H1 (cell line): ENCODE data around the gene ST6GALNAC4. TPM values are rescaled to one million over a fixed set of nuclear protein-coding genes. Genes with fewer than 3 reads are reported as not detected.
A peak's percentile ranks its signal among the peaks of the same experiment; 100 is the strongest.

Experiments used
- CTCF ChIA-PET: fragments of 300-600 bp; sonication (Branson Sonifier 250); formaldehyde crosslinking; loops from one replicate; lab custom pipeline; 2021; ENCODE audit not compliant: partially characterized antibody; lab: Charles Lee
- POLR2A ChIA-PET: fragments of 300-600 bp; sonication (Branson Sonifier 250); formaldehyde crosslinking; loops from one replicate; lab custom pipeline; 2021; ENCODE audit warnings: inconsistent platforms; ENCODE audit not compliant: partially characterized antibody; lab: Charles Lee
- DNase-seq, 2 experiments: peaks; one replicate each; pipeline versions ENCODE4 v3.0.0 to v3.0.0-alpha.2; 2010 to 2022; ENCODE audit warnings: low spot score in 2 of 2, low read depth in 1 of 2, mixed read lengths in 1 of 2
- FAIRE-seq: peaks from 2 replicates; lab custom pipeline; 2011; peaks lifted over from hg19 to GRCh38; lab: Jason Lieb, UNC
- H2AFZ ChIP-seq: 2 replicates; pipeline ENCODE4 v1.8.1; 2012; ENCODE audit warnings: low read length, inconsistent platforms
- H2AK5ac ChIP-seq: 2 replicates; pipeline ENCODE4 v1.6.1; 2013; ENCODE audit warnings: low read depth, low read length
- H2BK120ac ChIP-seq: replicated peaks from 2 replicates; pipeline ENCODE3; 2013; ENCODE audit warnings: low read depth, low read length, inconsistent platforms
- H2BK12ac ChIP-seq: 2 replicates; pipeline ENCODE4 v1.6.1; 2013; ENCODE audit warnings: low read depth, low read length
- H2BK15ac ChIP-seq: 2 replicates; pipeline ENCODE4 v1.6.1; 2013; ENCODE audit warnings: low read length
- H2BK20ac ChIP-seq: 2 replicates; pipeline ENCODE4 v1.6.1; 2013; ENCODE audit warnings: low read length
- H2BK5ac ChIP-seq: 2 replicates; pipeline ENCODE4 v1.6.1; 2013; ENCODE audit warnings: low read depth, low read length
- H3K14ac ChIP-seq: 2 replicates; pipeline ENCODE4 v1.6.1; 2013; ENCODE audit warnings: inconsistent platforms; ENCODE audit not compliant: insufficient read length
- H3K18ac ChIP-seq: 2 replicates; pipeline ENCODE4 v1.6.1; 2013; ENCODE audit warnings: low read length; ENCODE audit errors: extremely low read depth
- H3K23ac ChIP-seq: 2 replicates; pipeline ENCODE4 v1.6.1; 2013; ENCODE audit warnings: inconsistent platforms; ENCODE audit not compliant: insufficient read length
- H3K23me2 ChIP-seq: 2 replicates; pipeline ENCODE4 v1.6.1; 2013; ENCODE audit warnings: low read depth, low read length
- H3K27ac ChIP-seq: 2 replicates; pipeline ENCODE4 v1.6.1; 2011; ENCODE audit warnings: low read depth, low read length, inconsistent platforms
- H3K27me3 ChIP-seq, 4 experiments: replicated peaks in 1 of 4; 1 replicate in 1 of 4; 2 replicates in 3 of 4; pipeline versions ENCODE4 v1.6.1 to v1.8.1; 2011 to 2013; ENCODE audit warnings: low read length in 3 of 4, mild to moderate bottlenecking in 3 of 4, inconsistent platforms in 2 of 4, mixed read lengths in 2 of 4, moderate library complexity in 1 of 4; ENCODE audit not compliant: control insufficient read depth in 3 of 4, insufficient read depth in 3 of 4; ENCODE audit errors: extremely low read depth in 1 of 4
- H3K36me3 ChIP-seq, 4 experiments: 2 replicates each; pipeline versions ENCODE4 v1.6.1 to v1.8.1; 2011 to 2013; ENCODE audit warnings: mild to moderate bottlenecking in 4 of 4, low read length in 3 of 4, moderate library complexity in 2 of 4, control low read depth in 1 of 4, inconsistent platforms in 1 of 4; ENCODE audit not compliant: insufficient read depth in 4 of 4, control insufficient read depth in 2 of 4
- H3K4ac ChIP-seq: replicated peaks from 2 replicates; pipeline ENCODE3; 2013; ENCODE audit warnings: low read length, low read depth, mixed read lengths, inconsistent platforms; ENCODE audit not compliant: insufficient read length
- H3K4me1 ChIP-seq, 4 experiments: replicated peaks in 1 of 4; 1 replicate in 1 of 4; 2 replicates in 3 of 4; pipeline versions ENCODE4 v1.6.1 to v1.8.1; 2011 to 2013; ENCODE audit warnings: low read length in 3 of 4, inconsistent platforms in 2 of 4, mixed read lengths in 1 of 4; ENCODE audit not compliant: insufficient read depth in 4 of 4, control insufficient read depth in 3 of 4
- H3K4me2 ChIP-seq, 2 experiments: 2 replicates each; pipeline versions ENCODE4 v1.6.1 to v1.8.1; 2011 to 2013; ENCODE audit warnings: low read depth in 2 of 2, low read length in 2 of 2, control low read depth in 1 of 2, inconsistent platforms in 1 of 2, mild to moderate bottlenecking in 1 of 2; ENCODE audit not compliant: insufficient read depth in 1 of 2
- H3K4me3 ChIP-seq, 4 experiments: fragments of 200-600, 300-600 bp in 1 of 4; sonication (generic), shearing (Covaris generic), sonication (Bioruptor Twin) in 1 of 4; 2 replicates each; pipeline versions ENCODE4 v1.5.1 to v1.8.1; 2011 to 2016; ENCODE audit warnings: low read length in 4 of 4, low read depth in 3 of 4, control low read depth in 2 of 4, inconsistent platforms in 2 of 4, mild to moderate bottlenecking in 2 of 4, mixed read lengths in 1 of 4, moderate library complexity in 1 of 4; ENCODE audit not compliant: insufficient read depth in 2 of 4; ENCODE audit errors: extremely low read depth in 1 of 4
- H3K56ac ChIP-seq: replicated peaks from 2 replicates; pipeline ENCODE3; 2013; ENCODE audit warnings: low read depth, mild to moderate bottlenecking, mixed read lengths, low read length, inconsistent platforms; ENCODE audit not compliant: insufficient read length
- H3K79me1 ChIP-seq: 2 replicates; pipeline ENCODE4 v1.6.1; 2013; ENCODE audit warnings: low read depth, low read length, control low read depth
- H3K79me2 ChIP-seq, 2 experiments: 2 replicates each; pipeline versions ENCODE4 v1.6.1 to v1.8.1; 2012 to 2013; ENCODE audit warnings: low read length in 2 of 2, mild to moderate bottlenecking in 2 of 2, inconsistent platforms in 1 of 2; ENCODE audit not compliant: insufficient read depth in 2 of 2, control insufficient read depth in 1 of 2
- H3K9ac ChIP-seq, 4 experiments: replicated peaks in 1 of 4; 1 replicate in 1 of 4; 2 replicates in 3 of 4; pipeline versions ENCODE4 v1.6.1 to v1.8.1; 2011 to 2013; ENCODE audit warnings: low read depth in 3 of 4, low read length in 3 of 4, control low read depth in 2 of 4, mild to moderate bottlenecking in 2 of 4, moderate library complexity in 2 of 4, inconsistent platforms in 1 of 4; ENCODE audit errors: extremely low read depth in 1 of 4
- H3K9me3 ChIP-seq, 2 experiments: 2 replicates each; pipeline versions ENCODE4 v1.6.1 to v1.8.1; 2012 to 2013; ENCODE audit warnings: mild to moderate bottlenecking in 2 of 2, moderate library complexity in 2 of 2, control low read depth in 1 of 2, inconsistent platforms in 1 of 2, low read depth in 1 of 2, low read length in 1 of 2, mixed read lengths in 1 of 2; ENCODE audit not compliant: insufficient read depth in 2 of 2
- H4K20me1 ChIP-seq, 2 experiments: replicated peaks in 1 of 2; 2 replicates each; pipeline versions ENCODE3 to v1.8.1; 2011 to 2013; ENCODE audit warnings: inconsistent platforms in 2 of 2, low read length in 2 of 2, mild to moderate bottlenecking in 1 of 2; ENCODE audit not compliant: insufficient read depth in 2 of 2, control insufficient read depth in 1 of 2
- H4K5ac ChIP-seq: 2 replicates; pipeline ENCODE4 v1.6.1; 2013; ENCODE audit warnings: low read length, low read depth, mixed read lengths, inconsistent platforms; ENCODE audit not compliant: insufficient read length
- H4K8ac ChIP-seq: 2 replicates; pipeline ENCODE4 v1.8.0; 2013; ENCODE audit warnings: mild to moderate bottlenecking, moderate library complexity, low read length, inconsistent platforms; ENCODE audit not compliant: insufficient read depth; ENCODE audit errors: extremely low read depth
- H4K91ac ChIP-seq: replicated peaks from 2 replicates; pipeline ENCODE3; 2013; ENCODE audit warnings: low read length, mixed read lengths, inconsistent platforms; ENCODE audit not compliant: insufficient read length
- BCL11A ChIP-seq, 2 experiments: IDR thresholded peaks; one replicate each; pipeline ENCODE4 v1.6.1; 2011; ENCODE audit warnings: low read depth in 2 of 2, low read length in 2 of 2, mild to moderate bottlenecking in 2 of 2
- JUND ChIP-seq: IDR thresholded peaks from 2 replicates; pipeline ENCODE4 v1.6.1; 2011; ENCODE audit warnings: mild to moderate bottlenecking, improper control_type of control experiment, low read length
- POLR2A ChIP-seq, 2 experiments: IDR thresholded peaks; 1 replicate in 1 of 2; 2 replicates in 1 of 2; pipeline ENCODE4 v1.6.1; 2011; ENCODE audit warnings: low read depth in 2 of 2, low read length in 2 of 2, mild to moderate bottlenecking in 2 of 2; ENCODE audit errors: control extremely low read depth in 1 of 2
- POLR2AphosphoS5 ChIP-seq: IDR thresholded peaks from 2 replicates; pipeline ENCODE4 v1.6.1; 2011; ENCODE audit warnings: low read depth, low read length
- POU5F1 ChIP-seq: IDR thresholded peaks from 2 replicates; pipeline ENCODE4 v1.6.1; 2011; ENCODE audit warnings: low read depth, mild to moderate bottlenecking, low read length, moderate library complexity
- SP1 ChIP-seq: IDR thresholded peaks from 2 replicates; pipeline ENCODE4 v1.6.1; 2011; ENCODE audit warnings: low read depth, low read length
- SP4 ChIP-seq: IDR thresholded peaks from 2 replicates; pipeline ENCODE4 v1.6.1; 2012; ENCODE audit warnings: low read length, inconsistent platforms
- WGBS, 2 experiments: shearing (Covaris generic) in 1 of 2; methylation state at CpG; one replicate each; pipeline versions ENCODE4 v1.1.6 to v1.1.7; 2013 to 2015; ENCODE audit warnings: low lambda C conversion rate in 2 of 2, mixed read lengths in 2 of 2, inconsistent platforms in 1 of 2, low coverage in 1 of 2, missing lambda C conversion rate in 1 of 2; ENCODE audit not compliant: insufficient replicate concordance in 2 of 2, insufficient coverage in 1 of 2, insufficient read length in 1 of 2; ENCODE audit errors: extremely low coverage in 1 of 2, missing lambda C conversion rate in 1 of 2; 5-methylcytosine and 5-hydroxymethylcytosine counted together
- polyA plus RNA-seq, 7 experiments: library from polyadenylated mRNA; depleted of rRNA in 3 of 7; stranded (reverse) in 5 of 7; unstranded in 2 of 7; fragments of >200 nt in 5 of 7; fragments of 200-250 nt in 2 of 7; gene quantifications; 1 replicate in 5 of 7; 2 replicates in 1 of 7; 4 replicates in 1 of 7; pipeline versions ENCODE4 v1.2.1 to v1.2.3, GENCODE V29; 2011 to 2013; ENCODE audit warnings: missing spikeins in 2 of 7, mixed read lengths in 2 of 7
- total RNA-seq: library from RNA; stranded (reverse); fragmentation: NEBNext Ultra II Directional; extraction: Animal tissue kit (Norgen Biotek cat#: 25700); gene quantifications from 2 replicates; pipeline ENCODE4 v1.2.1, GENCODE V29; 2021
- TF ChIP-seq, protein P1 (sequence below): IDR thresholded peaks from 2 replicates; pipeline ENCODE4 v1.6.1; 2012; ENCODE audit warnings: inconsistent platforms
- TF ChIP-seq, protein P2 (sequence below): IDR thresholded peaks from 2 replicates; pipeline ENCODE4 v1.6.1; 2012; ENCODE audit warnings: low read length, inconsistent platforms

The ST6GALNAC4 gene
- total and polyA plus RNA-seq, 2 of the 8 experiments (the other 6 are each of a cell fraction or from before 2014, with no cell fraction given): 21.8 to 34.1 TPM

DNA sequence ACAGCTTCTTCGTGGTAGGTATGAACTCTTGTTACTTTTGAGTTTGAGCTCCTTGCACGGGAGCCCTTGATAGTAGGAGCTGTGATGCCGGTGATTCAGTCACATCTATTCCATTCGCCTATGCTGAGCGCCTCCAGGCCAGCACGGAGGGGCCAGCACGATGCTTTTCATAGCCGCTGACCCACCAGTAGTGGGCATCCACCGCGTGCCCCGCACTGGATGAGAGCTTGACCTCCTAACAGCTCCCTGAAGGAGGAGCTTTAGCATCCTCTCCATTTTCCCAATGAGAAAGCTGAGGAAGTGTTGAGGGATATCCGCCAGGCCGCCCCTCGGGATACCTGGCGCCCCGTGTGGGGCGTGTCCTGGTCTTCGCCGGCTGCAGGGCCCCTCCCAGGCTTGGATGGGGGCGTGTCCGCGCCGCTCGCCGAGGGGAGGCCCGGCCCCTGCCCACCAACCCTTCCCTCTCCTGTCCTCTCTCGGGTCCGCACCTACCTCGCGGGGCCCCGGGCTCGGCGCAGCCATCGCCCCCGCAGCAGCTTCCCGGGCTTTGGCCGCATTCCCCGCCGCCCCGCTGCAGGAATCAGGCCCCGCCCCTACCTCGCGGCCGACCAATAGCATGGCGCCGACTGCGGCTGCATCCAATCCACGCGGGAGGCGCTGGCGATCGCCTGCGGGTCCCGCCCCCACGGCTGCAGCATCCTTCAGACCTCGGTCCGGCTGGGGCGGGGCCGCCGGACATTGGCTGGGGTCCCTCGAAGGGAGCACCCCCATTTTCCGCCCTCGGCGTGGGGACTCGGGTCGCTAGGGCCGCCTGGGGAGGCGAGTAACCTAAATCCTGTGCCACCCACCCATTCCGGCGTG, 13.6 kb upstream of the ST6GALNAC4 start, which contains the start of gene PIP5KL1:
Gene PIP5KL1, minus strand, starts transcription at position 547 of the 861 bp plus-strand sequence. Its CDS starts 25 bp downstream, at position 522.
- no peak within 1 kb of the TSS for H2BK120ac ChIP-seq
- H3K4me2 ChIP-seq: peak within 1 kb of the TSS; percentile 73 to 76
- peak within 1 kb of the TSS; percentile 21 for H4K5ac ChIP-seq
- ChIA-PET CTCF (interaction anchor here (0.6 to 8.1 kb wide), 9 partner anchors 9 to 947 kb away, joined by 3 to 68 read pairs (median 4); partner anchors contain the start of gene EEIG1), POLR2A (interaction anchor here (0.6 to 1.5 kb wide), 16 partner anchors 9 to 475 kb away, joined by 3 to 6 read pairs (median 3); partner anchors contain the start of gene EEIG1)
- peak within 1 kb of the TSS; percentile 26 to 62 (median 52) for H3K4me3 ChIP-seq
- no peak within 1 kb of the TSS for H3K14ac ChIP-seq
- H2AFZ ChIP-seq: 0 out of 2 replicates have a peak within 1 kb of the TSS, but pooled peaks have one; percentile 31
- H3K79me2 ChIP-seq: no peaks in the 10 kb centered on the region
- peak within 1 kb of the TSS; percentile 97; the same call in 1 of the 2 replicates for H2AK5ac ChIP-seq
- H3K18ac ChIP-seq: peak within 1 kb of the TSS; percentile 79; the same call in 1 of the 2 replicates
- H4K8ac ChIP-seq: peak within 1 kb of the TSS; percentile 86
- H3K79me1 ChIP-seq: 0 out of 2 replicates have a peak, but pooled peaks cover under 1% of the 10 kb centered on the region
- H3K9me3 ChIP-seq: no peaks in the 10 kb centered on the region
- H2BK5ac ChIP-seq: peak within 1 kb of the TSS; percentile 35; the same call in 1 of the 2 replicates
- peak within 1 kb of the TSS; percentile 80 for H3K4ac ChIP-seq
- H3K56ac ChIP-seq: no peak within 1 kb of the TSS
- peaks cover 13 to 24% (median 20%) of the 10 kb centered on the region in 4 experiments for H3K4me1 ChIP-seq
- H4K91ac ChIP-seq: peak within 1 kb of the TSS; percentile 52
- H2BK20ac ChIP-seq: no peak within 1 kb of the TSS
- H3K27me3 ChIP-seq: peaks cover 0 to 18% (median 16%) of the 10 kb centered on the region in 4 experiments; a peak in 6 of 7 replicates
- no peak within 1 kb of the TSS for H3K27ac ChIP-seq
- peak within 1 kb of the TSS; percentile 81; the same call in 1 of the 2 replicates for H2BK15ac ChIP-seq
- H3K36me3 ChIP-seq: no peaks in the 10 kb centered on the region; a peak in 2 of 8 replicates
- DNase-seq (peak; percentile 67 to 97), FAIRE-seq (no peak)
- H3K23me2 ChIP-seq: peaks cover 19% of the 10 kb centered on the region; the same call in 1 of the 2 replicates
- 3% methylated on average over 52 of the region's 70 CpGs; no CpG with 5 or more reads in 1 of the 2 experiments for WGBS, 2 experiments
- peak within 1 kb of the TSS in 1 of 4 experiments; percentile 36; a peak in 2 of 7 replicates for H3K9ac ChIP-seq
- H2BK12ac ChIP-seq: peak within 1 kb of the TSS; percentile 90
- H3K23ac ChIP-seq: no peak within 1 kb of the TSS
- peaks cover 1 to 9% of the 10 kb centered on the region in 2 experiments for H4K20me1 ChIP-seq
- TF ChIP-seq SP4 (peak; percentile 66), BCL11A (IDR thresholded peaks at IDR 0.05; ENCODE audit: low read depth in 2 of 2, low read length in 2 of 2) (no peak), SP1 (peak; percentile 69; the same call in 1 of the 2 replicates), POLR2AphosphoS5 (peak; percentile 72; the same call in 1 of the 2 replicates), POLR2A (IDR thresholded peaks at IDR 0.05; ENCODE audit: control extremely low read depth in 1 of 2, low read depth in 2 of 2, low read length in 2 of 2) (peak in 1 of 2 experiments; percentile 39; a peak in 2 of 3 replicates), POU5F1 (no peak), JUND (no peak)
- TF ChIP-seq, protein P1, sequence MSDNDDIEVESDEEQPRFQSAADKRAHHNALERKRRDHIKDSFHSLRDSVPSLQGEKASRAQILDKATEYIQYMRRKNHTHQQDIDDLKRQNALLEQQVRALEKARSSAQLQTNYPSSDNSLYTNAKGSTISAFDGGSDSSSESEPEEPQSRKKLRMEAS: peak; percentile 73
- TF ChIP-seq, protein P2, sequence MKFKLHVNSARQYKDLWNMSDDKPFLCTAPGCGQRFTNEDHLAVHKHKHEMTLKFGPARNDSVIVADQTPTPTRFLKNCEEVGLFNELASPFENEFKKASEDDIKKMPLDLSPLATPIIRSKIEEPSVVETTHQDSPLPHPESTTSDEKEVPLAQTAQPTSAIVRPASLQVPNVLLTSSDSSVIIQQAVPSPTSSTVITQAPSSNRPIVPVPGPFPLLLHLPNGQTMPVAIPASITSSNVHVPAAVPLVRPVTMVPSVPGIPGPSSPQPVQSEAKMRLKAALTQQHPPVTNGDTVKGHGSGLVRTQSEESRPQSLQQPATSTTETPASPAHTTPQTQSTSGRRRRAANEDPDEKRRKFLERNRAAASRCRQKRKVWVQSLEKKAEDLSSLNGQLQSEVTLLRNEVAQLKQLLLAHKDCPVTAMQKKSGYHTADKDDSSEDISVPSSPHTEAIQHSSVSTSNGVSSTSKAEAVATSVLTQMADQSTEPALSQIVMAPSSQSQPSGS: peak; percentile 96
